AG04450 (cell line): ENCODE data around the gene MMP11. TPM values are rescaled to one million over a fixed set of nuclear protein-coding genes. Genes with fewer than 3 reads are reported as not detected.

Experiments used
- CTCF ChIA-PET: fragments of 300-600, 350-600 bp; formaldehyde crosslinking; extraction: SDS; loops from one replicate; lab custom pipeline; 2022; ENCODE audit warnings: antibody characterized with exemption, inconsistent platforms; lab: Charles Lee
- POLR2A ChIA-PET: fragments of 350-600 bp; formaldehyde crosslinking; extraction: SDS; loops from one replicate; lab custom pipeline; 2021; ENCODE audit warnings: antibody characterized with exemption, inconsistent platforms; lab: Yijun Ruan, JAX
- DNase-seq: peaks from one replicate; pipeline ENCODE4 v3.0.0-alpha.2; 2011; ENCODE audit warnings: low read depth, low spot score
- H3K27ac ChIP-seq: one replicate; pipeline ENCODE4 v1.5.1; 2012; ENCODE audit warnings: low read depth, low read length, control low read depth
- H3K27me3 ChIP-seq: one replicate; pipeline ENCODE4 v1.6.0; 2012; ENCODE audit warnings: low read length; ENCODE audit not compliant: control insufficient read depth, insufficient read depth
- H3K4me3 ChIP-seq: 2 replicates; pipeline ENCODE4 v1.5.1; 2011; ENCODE audit warnings: mild to moderate bottlenecking, low read depth, low read length, control low read depth
- H3K9me3 ChIP-seq: 2 replicates; pipeline ENCODE4 v1.5.1; 2012; ENCODE audit warnings: low read length; ENCODE audit not compliant: control insufficient read depth, insufficient read depth
- CTCF ChIP-seq: IDR thresholded peaks from 2 replicates; pipeline ENCODE4 v1.5.1; 2011; ENCODE audit warnings: low read depth, low read length, control low read depth, inconsistent platforms
- polyA plus RNA-seq: library from polyadenylated mRNA; depleted of rRNA; stranded (reverse); fragments of >200 nt; gene quantifications from 2 replicates; pipeline ENCODE4 v1.2.3, GENCODE V29; 2011

Gene MMP11
- polyA plus RNA-seq, 1 experiment = 5.7 TPM

GRCh38 chr22:23769321-23769965 is 3.2 kb upstream of the MMP11 start:
- Histone ChIP-seq H3K9me3 (no peaks in the 10 kb centered on the region; the same call in 1 of the 2 replicates), H3K27me3 (no peaks in the 10 kb centered on the region), H3K27ac (no peak overlapping the region), H3K4me3 (no peak overlapping the region)
- CTCF ChIA-PET = interaction anchor here (0.8 to 3.3 kb wide), 10 partner anchors 9 to 89 kb away, joined by 3 to 36 read pairs (median 4); partner anchors contain the start of gene ZNF70
- no peak for TF ChIP-seq CTCF
- POLR2A ChIA-PET = no interaction called here
- no peak for DNase-seq

GRCh38 chr22:23772315-23772648 is 367 bp upstream of the MMP11 start:
- CTCF ChIA-PET = interaction anchor here (2.2 kb wide), 1 partner anchor 73 kb away, joined by 12 read pairs; no protein-coding TSS in a partner anchor
- Histone ChIP-seq H3K27ac (no peak overlapping the region), H3K4me3 (peak overlapping the region; percentile 50)

GRCh38 chr22:23773483-23774113 is 949 bp downstream of the MMP11 start:
- H3K27ac ChIP-seq = no peak overlapping the region
- CTCF ChIA-PET = interaction anchor here (1.1 kb wide), 1 partner anchor 76 kb away, joined by 3 read pairs; no protein-coding TSS in a partner anchor
- DNase-seq = no peak
- peak overlapping the region; percentile 60 for H3K4me3 ChIP-seq
- POLR2A ChIA-PET = interaction anchor here (1.2 kb wide), 1 partner anchor 23 kb away, joined by 3 read pairs; the partner anchor contains the start of gene ZNF70
- TF ChIP-seq CTCF = no peak
- no peaks in the 10 kb centered on the region; the same call in 1 of the 2 replicates for H3K9me3 ChIP-seq
- H3K27me3 ChIP-seq = no peaks in the 10 kb centered on the region

More at GRCh38 chr22:23772315-23772648, 367 bp upstream of the MMP11 start:
- TF ChIP-seq CTCF = no peak
- Histone ChIP-seq H3K27me3 (no peaks in the 10 kb centered on the region), H3K9me3 (no peaks in the 10 kb centered on the region; the same call in 1 of the 2 replicates)
- DNase-seq = no peak
- POLR2A ChIA-PET = no interaction called here

GRCh38 chr22:23774114-23774921 is 1.7 kb downstream of the MMP11 start:
- ChIA-PET CTCF (interaction anchor here (1.0 to 1.6 kb wide), 2 partner anchors 75 to 119 kb away, joined by 3 to 11 read pairs; no protein-coding TSS in a partner anchor), POLR2A (interaction anchor here (1.1 to 1.2 kb wide), 2 partner anchors 23 to 83 kb away, joined by 3 to 4 read pairs; partner anchors contain the start of gene ZNF70)

More at GRCh38 chr22:23774114-23774921, 1.7 kb downstream of the MMP11 start:
- Histone ChIP-seq H3K4me3 (no peak overlapping the region), H3K27me3 (no peaks in the 10 kb centered on the region), H3K9me3 (no peaks in the 10 kb centered on the region; the same call in 1 of the 2 replicates), H3K27ac (no peak overlapping the region)
- no peak for TF ChIP-seq CTCF
- DNase-seq = no peak
